DLD1 (cell line): ENCODE data around the gene RAET1G.
"Not testable (repeated sequence)": the region's sequence is repeated elsewhere in the genome, so short reads cannot be mapped to it uniquely, and the experiment has no call there.

Source experiments
- in situ Hi-C: cut with HindIII; loops from 2 replicates; pipeline ENCODE4 v1.10.0; 2017; ENCODE audit warnings: low sequenced_read_pairs

Gene RAET1G

GRCh38 chr6:149913540-149914240 lies 9.2 kb downstream of the RAET1G start:
- in situ Hi-C loops, result no loop called here

GRCh38 chr6:149913085-149913484 lies 9.8 kb downstream of the RAET1G start:
- in situ Hi-C loops, result no loop called here

- in situ Hi-C loops, result not testable (repeated sequence)
These were observed 10.2 kb downstream of the RAET1G start for GRCh38 chr6:149912680-149913079.

DNA sequence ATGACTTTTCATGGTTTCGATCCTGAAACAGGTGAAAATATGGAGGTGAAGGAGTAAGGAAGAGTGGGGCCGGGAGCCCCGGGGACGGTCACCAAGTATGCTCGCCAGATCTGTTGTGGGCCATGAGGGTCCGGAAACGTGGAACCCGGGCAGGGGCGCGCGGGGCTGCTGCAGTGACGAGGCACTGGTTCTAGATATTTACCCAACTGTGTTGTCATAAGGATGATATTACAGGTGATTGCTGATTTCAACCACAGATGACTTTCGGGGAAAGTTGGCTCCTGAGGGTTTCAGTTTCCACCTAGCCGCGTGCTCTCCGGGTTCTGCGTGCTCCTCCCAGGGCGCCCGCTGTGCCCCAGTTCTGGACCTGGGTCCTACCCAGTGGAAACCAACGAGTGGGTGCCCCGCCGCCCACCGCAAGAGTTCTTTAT lies 12.2 kb downstream of the RAET1G start:
- in situ Hi-C loops, result no loop called here

- in situ Hi-C loops, result no loop called here
These were observed 13.0 kb downstream of the RAET1G start for GRCh38 chr6:149909701-149910470.

- in situ Hi-C loops, result not testable (repeated sequence)
These were observed 14.4 kb downstream of the RAET1G start for GRCh38 chr6:149908480-149908879.

DNA sequence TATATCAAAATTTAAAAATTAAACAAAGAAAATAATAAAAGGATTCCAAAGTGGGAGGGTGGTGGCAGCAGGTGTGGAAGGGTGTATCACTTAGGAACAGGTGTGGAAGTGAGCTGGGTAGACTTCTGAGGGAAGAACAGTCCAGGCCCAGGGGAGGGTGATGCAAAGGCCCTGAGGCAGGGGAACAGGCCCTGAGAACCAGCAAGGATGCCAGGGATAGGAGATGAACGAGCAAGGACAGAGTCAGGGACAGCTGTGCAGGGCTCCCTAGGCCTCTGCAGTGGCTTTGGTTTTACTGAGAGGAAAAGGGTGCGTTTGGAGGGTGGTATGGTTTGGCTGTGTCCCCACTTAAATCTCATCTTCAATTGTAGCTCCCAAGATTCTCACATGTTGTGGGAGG lies 15.6 kb downstream of the RAET1G start:
- in situ Hi-C loops, result no loop called here

GRCh38 chr6:149906405-149906804 lies 16.5 kb downstream of the RAET1G start:
- in situ Hi-C loops, result no loop called here

- in situ Hi-C loops, result no loop called here
These were observed 17.0 kb downstream of the RAET1G start for GRCh38 chr6:149905911-149906371.

GRCh38 chr6:149905371-149905910 lies 17.5 kb downstream of the RAET1G start:
- in situ Hi-C loops, result no loop called here

GRCh38 chr6:149904661-149905370 lies 18.1 kb downstream of the RAET1G start:
- in situ Hi-C loops, result no loop called here

DNA sequence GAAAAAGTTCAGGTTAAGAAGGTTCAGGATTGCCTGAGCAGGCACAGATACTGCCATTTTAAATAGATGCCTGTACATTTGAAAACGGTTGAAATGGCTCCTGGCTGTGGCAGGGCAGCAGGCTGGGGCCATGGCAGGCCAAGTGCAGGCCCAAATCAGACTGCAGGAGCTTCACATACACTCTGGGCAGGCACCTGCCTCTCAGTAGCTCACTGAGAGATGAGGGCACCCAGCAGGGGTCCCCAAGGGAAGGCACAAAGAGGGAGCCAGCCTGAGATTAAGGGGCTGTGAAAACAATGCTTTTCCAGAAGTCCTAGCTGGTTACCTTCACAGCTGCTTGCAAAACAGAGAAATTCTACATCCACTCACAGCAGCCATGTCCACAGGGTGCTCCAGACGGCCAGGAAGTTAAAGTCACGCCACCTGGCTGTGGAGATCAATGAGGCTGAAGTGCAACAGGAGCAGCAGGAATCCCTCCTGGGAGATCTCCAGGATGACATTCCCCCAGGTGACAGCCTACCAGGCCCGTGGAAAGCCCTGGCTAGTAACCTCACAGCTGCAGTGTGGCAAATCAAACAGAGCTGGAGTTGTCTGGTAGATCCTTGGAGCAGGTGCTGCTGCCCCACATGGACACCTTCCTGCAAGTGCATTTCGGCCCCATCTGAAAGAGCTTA lies 18.8 kb downstream of the RAET1G start:
- in situ Hi-C loops, result no loop called here

- in situ Hi-C loops, result no loop called here
These were observed 21.3 kb downstream of the RAET1G start for GRCh38 chr6:149901444-149902140.

GRCh38 chr6:149900620-149901443 lies 22.1 kb downstream of the RAET1G start:
- in situ Hi-C loops, result no loop called here

GRCh38 chr6:149899926-149900619 lies 22.8 kb downstream of the RAET1G start:
- in situ Hi-C loops, result no loop called here

DNA sequence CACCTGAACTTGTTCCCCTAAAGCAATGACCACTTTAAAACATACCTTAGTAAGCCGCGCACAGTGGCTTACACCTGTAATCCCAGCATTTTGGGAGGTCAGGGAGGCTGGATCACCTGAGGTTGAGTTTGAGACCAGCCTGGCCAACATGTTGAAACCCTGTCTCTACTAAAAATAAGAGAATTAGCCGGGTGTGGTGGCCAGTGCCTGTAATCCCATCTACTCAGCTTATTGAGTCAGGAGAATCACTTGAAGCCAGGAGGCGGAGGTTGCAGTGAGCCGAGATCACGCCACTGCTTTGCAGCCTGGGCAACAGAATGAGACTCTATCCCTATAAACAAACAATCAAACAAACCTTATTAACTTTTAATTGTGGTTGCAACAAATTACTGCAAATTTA lies 23.4 kb downstream of the RAET1G start:
- in situ Hi-C loops, result no loop called here

- in situ Hi-C loops, result no loop called here
These were observed 24.0 kb downstream of the RAET1G start for GRCh38 chr6:149898966-149899365.

DNA sequence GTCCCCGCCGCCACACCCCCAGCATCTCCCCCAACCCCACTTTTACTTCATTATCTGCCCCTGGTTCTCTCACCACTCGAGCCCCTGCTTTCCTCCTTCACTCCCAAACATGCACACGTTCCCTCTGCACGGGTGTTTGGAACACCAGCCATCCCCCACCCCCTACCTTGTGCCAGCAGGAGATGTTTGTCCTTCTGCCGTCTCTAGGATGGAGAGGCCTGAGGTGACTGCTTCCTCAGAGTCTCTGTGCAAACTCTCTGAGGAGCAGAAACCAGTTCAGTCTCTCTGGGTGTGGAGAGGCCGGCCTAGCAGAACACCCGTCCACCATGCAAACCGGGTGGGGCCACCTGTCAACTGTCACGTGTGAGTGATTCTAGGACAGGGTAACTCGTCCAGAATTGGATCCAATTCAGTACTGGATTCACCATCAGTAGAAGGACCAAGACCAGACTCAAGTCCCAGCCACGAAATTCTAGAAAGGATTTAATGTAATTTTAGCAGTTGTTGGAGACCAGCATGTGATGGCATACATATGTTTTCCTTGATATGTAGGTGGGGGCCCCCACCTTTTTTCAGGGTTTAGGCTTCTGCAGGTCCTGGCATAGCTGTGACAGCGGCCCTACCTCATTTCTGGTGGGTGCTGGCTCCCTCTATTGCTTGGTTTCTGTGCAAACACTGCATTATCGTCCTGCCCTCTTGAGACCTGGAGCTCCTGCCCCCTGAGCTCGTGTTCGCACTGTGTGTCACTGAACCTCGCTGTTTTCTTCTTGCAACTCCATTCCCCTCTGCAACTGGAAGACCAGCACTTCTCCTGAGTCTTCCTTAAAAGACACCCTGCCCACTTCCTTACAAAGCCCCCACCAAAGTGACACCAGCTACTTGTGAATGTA lies 24.8 kb downstream of the RAET1G start, which contains the start of gene RAET1E:
Gene RAET1E, minus strand, starts transcription at position 259 of the 890 bp plus-strand sequence. CDS start 7,212 bp downstream, outside the sequence.
- in situ Hi-C loops, result no loop called here
